Fibroblast of lung (primary cell): Measurements from ENCODE around the gene SERPINB10. TPM values are rescaled to one million over a fixed set of nuclear protein-coding genes. Genes with fewer than 3 reads are reported as not detected.

Source experiments
- DNase-seq, 2 donors: peaks; one replicate each; pipeline versions ENCODE4 v3.0.0 to v3.0.0-alpha.2; 2010; ENCODE audit warnings: low read depth in 2 of 2
- H2AFZ ChIP-seq: 2 replicates; pipeline ENCODE4 v1.5.1; 2012; ENCODE audit warnings: low read length, control low read depth, inconsistent platforms
- H3K27ac ChIP-seq: 2 replicates; pipeline ENCODE4 v1.5.1; 2011; ENCODE audit warnings: low read length, control low read depth; ENCODE audit not compliant: insufficient read depth
- H3K27me3 ChIP-seq: 2 replicates; pipeline ENCODE4 v1.5.1; 2011; ENCODE audit warnings: mild to moderate bottlenecking, low read length; ENCODE audit not compliant: control insufficient read depth, insufficient read depth
- H3K36me3 ChIP-seq: 2 replicates; pipeline ENCODE4 v1.5.1; 2011; ENCODE audit warnings: low read length; ENCODE audit not compliant: control insufficient read depth, insufficient read depth
- H3K4me1 ChIP-seq: 2 replicates; pipeline ENCODE4 v1.5.1; 2011; ENCODE audit warnings: low read length; ENCODE audit not compliant: control insufficient read depth, insufficient read depth; ENCODE audit errors: extremely low read depth
- H3K4me2 ChIP-seq: 2 replicates; pipeline ENCODE4 v1.5.1; 2011; ENCODE audit warnings: low read length, control low read depth; ENCODE audit not compliant: insufficient read depth; ENCODE audit errors: extremely low read depth
- H3K4me3 ChIP-seq, 4 experiments: fragments of 200-600 bp in 1 of 4; sonication (generic) in 1 of 4; replicated peaks in 1 of 4; 2 replicates each; pipeline ENCODE4 v1.5.1; 2011 to 2016; ENCODE audit warnings: low read length in 4 of 4, low read depth in 3 of 4, mild to moderate bottlenecking in 3 of 4, control low read depth in 2 of 4, inconsistent platforms in 1 of 4, mixed read lengths in 1 of 4; ENCODE audit not compliant: insufficient read depth in 1 of 4; ENCODE audit errors: control extremely low read depth in 1 of 4
- H3K79me2 ChIP-seq: 2 replicates; pipeline ENCODE4 v1.5.1; 2012; ENCODE audit warnings: mild to moderate bottlenecking, low read length, inconsistent platforms; ENCODE audit not compliant: control insufficient read depth, insufficient read depth
- H3K9ac ChIP-seq: 2 replicates; pipeline ENCODE4 v1.5.1; 2011; ENCODE audit warnings: mild to moderate bottlenecking, low read length, control low read depth; ENCODE audit not compliant: insufficient read depth
- H3K9me3 ChIP-seq: 2 replicates; pipeline ENCODE4 v1.5.1; 2012; ENCODE audit warnings: low read depth, low read length; ENCODE audit not compliant: control insufficient read depth, insufficient read depth
- H4K20me1 ChIP-seq: 2 replicates; pipeline ENCODE4 v1.5.1; 2011; ENCODE audit warnings: low read length; ENCODE audit not compliant: control insufficient read depth, insufficient read depth; ENCODE audit errors: extremely low read depth
- CTCF ChIP-seq, 2 donors: IDR thresholded peaks in 1 of 2; conservative IDR thresholded peaks in 1 of 2; 1 replicate in 1 of 2; 2 replicates in 1 of 2; pipeline ENCODE4 v1.5.1; 2011 to 2012; ENCODE audit warnings: low read length in 2 of 2, control low read depth in 1 of 2, inconsistent platforms in 1 of 2, low read depth in 1 of 2, mild to moderate bottlenecking in 1 of 2
- EZH2 ChIP-seq: IDR thresholded peaks from 2 replicates; pipeline ENCODE4 v1.5.1; 2012; ENCODE audit warnings: low read length, control low read depth, mild to moderate bottlenecking; ENCODE audit errors: missing control alignments
- polyA plus RNA-seq, 2 donors: library from polyadenylated mRNA; depleted of rRNA in 1 of 2; stranded (reverse) in 1 of 2; unstranded in 1 of 2; fragments of >200 nt; gene quantifications; 2 replicates each; pipeline ENCODE4 v1.2.1, GENCODE V29; 2011 to 2012; ENCODE audit warnings: missing spikeins in 1 of 2
- total RNA-seq: library from RNA; depleted of rRNA; stranded (reverse); fragments of >200 nt; gene quantifications from 2 replicates; pipeline ENCODE4 v1.2.1, GENCODE V29; 2014

Gene SERPINB10
- total and polyA plus RNA-seq, 2 donors (not counting 1 experiment from before 2014, with no cell fraction given) = 0.08 TPM; not detected in 1

GRCh38 chr18:63872586-63872985 lies 35.2 kb upstream of the SERPINB10 start:
- Histone ChIP-seq H3K79me2 (no peaks in the 10 kb centered on the region), H3K27me3 (no peaks in the 10 kb centered on the region), H3K9me3 (no peaks in the 10 kb centered on the region), H3K36me3 (no peaks in the 10 kb centered on the region), H4K20me1 (no peaks in the 10 kb centered on the region), H3K9ac (no peak overlapping the region), H3K4me2 (no peak overlapping the region), H3K4me1 (peaks cover 12% of the 10 kb centered on the region), H2AFZ (no peak overlapping the region), H3K27ac (no peak overlapping the region), H3K4me3 (no peak overlapping the region)
- no peak for TF ChIP-seq CTCF (conservative IDR thresholded peaks at IDR 0.05 in 1 of 2, IDR thresholded peaks at IDR 0.05 in 1 of 2; ENCODE audit: low read depth in 1 of 2, low read length in 2 of 2)
- no peak for TF ChIP-seq EZH2
- no peak for DNase-seq

GRCh38 chr18:63878343-63878742 lies 29.4 kb upstream of the SERPINB10 start:
- DNase-seq = peak in 1 of 2 donors; percentile 82
- TF ChIP-seq CTCF (conservative IDR thresholded peaks at IDR 0.05 in 1 of 2, IDR thresholded peaks at IDR 0.05 in 1 of 2; ENCODE audit: low read depth in 1 of 2, low read length in 2 of 2) = no peak
- no peak for TF ChIP-seq EZH2
- Histone ChIP-seq H3K4me1 (peaks cover 7% of the 10 kb centered on the region), H4K20me1 (no peaks in the 10 kb centered on the region), H3K79me2 (no peaks in the 10 kb centered on the region), H3K4me3 (no peak overlapping the region), H3K27ac (no peak overlapping the region), H3K27me3 (no peaks in the 10 kb centered on the region), H3K4me2 (no peak overlapping the region), H3K36me3 (no peaks in the 10 kb centered on the region), H3K9me3 (no peaks in the 10 kb centered on the region), H2AFZ (no peak overlapping the region), H3K9ac (no peak overlapping the region)

GRCh38 chr18:63878925-63879324 lies 28.8 kb upstream of the SERPINB10 start:
- Histone ChIP-seq H3K27ac (peak overlapping the region; percentile 26), H2AFZ (no peak overlapping the region)

More at GRCh38 chr18:63878925-63879324, 28.8 kb upstream of the SERPINB10 start:
- H3K4me2 ChIP-seq = no peak overlapping the region
- no peak overlapping the region for H3K4me3 ChIP-seq
- TF ChIP-seq EZH2 = no peak
- TF ChIP-seq CTCF (conservative IDR thresholded peaks at IDR 0.05 in 1 of 2, IDR thresholded peaks at IDR 0.05 in 1 of 2; ENCODE audit: low read depth in 1 of 2, low read length in 2 of 2) = no peak
- H3K9ac ChIP-seq = no peak overlapping the region
- no peaks in the 10 kb centered on the region for H3K79me2 ChIP-seq
- peaks cover 7% of the 10 kb centered on the region for H3K4me1 ChIP-seq
- no peak for DNase-seq
- H3K36me3 ChIP-seq = no peaks in the 10 kb centered on the region
- no peaks in the 10 kb centered on the region for H3K27me3 ChIP-seq
- no peaks in the 10 kb centered on the region for H4K20me1 ChIP-seq
- H3K9me3 ChIP-seq = no peaks in the 10 kb centered on the region
